DMS 273 treated with DMSO at 0.1 percent for 48 hours (cell line): Measurements from ENCODE around the gene TBCD.

Experiments used
- DNase-seq: peaks from one replicate; lab custom pipeline; 2025; lab: John Stamatoyannopoulos, UW

TBCD gene

GRCh38 chr17:82832881-82833475, 81.1 kb downstream of the TBCD start:
- no peak for DNase-seq

DNA sequence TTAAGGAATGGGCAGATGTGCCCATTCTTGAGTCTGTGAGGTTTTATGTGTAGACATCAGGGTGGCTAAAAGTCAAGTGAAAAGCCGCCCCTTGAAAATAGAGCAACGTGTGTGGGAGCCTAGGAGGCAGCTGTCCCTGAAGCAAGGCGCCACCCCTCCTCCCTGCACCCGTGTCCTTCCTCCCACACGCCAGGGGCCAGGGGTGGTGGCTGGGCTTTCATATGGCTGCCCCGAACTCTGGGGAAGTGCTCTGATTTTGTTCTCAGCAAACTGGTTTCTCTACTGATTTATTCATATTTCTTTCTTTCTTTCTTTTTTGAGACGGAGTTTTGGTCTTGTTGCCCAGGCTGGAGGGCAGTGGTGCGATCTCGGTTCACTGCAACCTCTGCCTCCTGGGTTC, 83.3 kb downstream of the TBCD start:
- DNase-seq: no peak

GRCh38 chr17:82835766-82836512, 84.1 kb downstream of the TBCD start:
- no peak for DNase-seq

- DNase-seq: no peak
Measured at GRCh38 chr17:82836823-82837357, 85.0 kb downstream of the TBCD start.

DNA sequence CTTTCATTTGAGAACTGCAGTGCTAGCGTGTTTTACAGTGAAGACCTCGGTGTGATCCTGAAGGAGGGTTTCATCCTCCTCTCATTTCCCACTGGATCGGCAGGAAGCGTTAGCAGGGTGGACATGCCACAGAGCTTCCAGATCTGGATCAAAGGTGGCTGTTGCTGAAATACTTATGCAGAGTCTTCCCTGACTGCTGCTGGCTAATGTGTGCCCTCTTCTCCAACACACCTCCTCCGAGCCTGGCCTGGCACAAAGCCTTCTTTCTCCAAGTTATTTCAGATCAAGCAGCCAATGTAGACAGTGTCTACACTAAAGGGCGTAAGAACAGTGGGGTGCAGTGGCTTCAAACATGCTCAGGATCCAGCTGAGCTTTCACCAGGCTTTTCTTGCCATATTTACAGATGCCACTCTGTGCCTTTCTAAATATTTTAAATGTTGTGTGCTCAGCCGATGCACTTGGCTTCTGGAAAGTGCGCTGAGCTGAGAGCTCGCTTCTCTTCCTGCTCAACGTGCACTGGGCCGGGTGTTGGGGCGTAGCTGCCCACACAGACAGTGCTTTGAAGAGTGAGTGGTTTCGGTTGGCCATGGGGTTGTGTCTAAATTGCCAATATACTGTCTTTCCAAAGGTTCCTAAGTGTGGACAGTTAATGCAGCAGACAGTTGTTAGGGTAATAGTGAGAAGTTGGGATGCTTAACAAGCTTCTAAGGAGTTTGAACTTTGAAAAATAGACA, 85.9 kb downstream of the TBCD start:
- DNase-seq: no peak

- DNase-seq: no peak
Measured at GRCh38 chr17:82838386-82839063, 86.7 kb downstream of the TBCD start.

- DNase-seq: no peak
Measured at GRCh38 chr17:82839617-82840292, 87.9 kb downstream of the TBCD start, which contains the start of gene ZNF750. Gene ZNF750 (minus strand): TSS chr17:82840022. CDS start chr17:82832454, 7,568 bp downstream.

- no peak for DNase-seq
Measured at GRCh38 chr17:82840431-82840831, 88.6 kb downstream of the TBCD start.

- DNase-seq: no peak
Measured at GRCh38 chr17:82841921-82842596, 90.2 kb downstream of the TBCD start.

GRCh38 chr17:82843904-82844680, 92.2 kb downstream of the TBCD start:
- no peak for DNase-seq

- no peak for DNase-seq
Measured at GRCh38 chr17:82844796-82845162, 92.9 kb downstream of the TBCD start.

DNA sequence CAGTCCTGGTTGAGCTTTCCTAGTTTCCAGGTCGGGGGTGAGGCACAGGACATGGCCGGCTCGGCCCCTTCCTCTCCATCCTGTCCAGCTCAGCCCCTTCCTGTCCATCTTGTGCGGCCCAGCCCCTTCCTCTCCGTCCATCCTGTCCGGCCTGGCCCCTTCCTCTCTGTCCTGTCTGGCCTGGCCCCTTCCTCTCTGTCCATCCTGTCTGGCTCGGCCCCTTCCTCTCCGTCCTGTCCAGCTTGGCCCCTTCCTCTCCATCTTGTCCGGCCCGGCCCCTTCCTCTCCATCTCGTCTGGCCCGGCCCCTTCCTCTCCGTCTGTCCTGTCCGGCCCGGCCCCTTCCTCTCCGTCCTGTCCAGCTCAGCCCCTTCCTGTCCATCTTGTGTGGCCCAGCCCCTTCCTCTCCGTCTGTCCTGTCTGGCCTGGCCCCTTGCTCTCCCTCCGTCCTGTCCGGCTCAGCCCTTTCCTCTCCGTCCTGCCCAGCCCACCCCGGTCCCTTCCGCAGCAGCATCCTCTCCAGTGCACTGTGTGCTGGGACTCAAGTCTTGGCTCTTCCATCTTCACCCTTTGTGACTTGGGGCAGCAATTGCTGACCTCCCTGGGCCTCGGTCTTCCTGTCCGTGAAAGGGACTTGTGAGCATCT, 93.4 kb downstream of the TBCD start:
- no peak for DNase-seq

GRCh38 chr17:82846061-82846691, 94.3 kb downstream of the TBCD start:
- no peak for DNase-seq

DNA sequence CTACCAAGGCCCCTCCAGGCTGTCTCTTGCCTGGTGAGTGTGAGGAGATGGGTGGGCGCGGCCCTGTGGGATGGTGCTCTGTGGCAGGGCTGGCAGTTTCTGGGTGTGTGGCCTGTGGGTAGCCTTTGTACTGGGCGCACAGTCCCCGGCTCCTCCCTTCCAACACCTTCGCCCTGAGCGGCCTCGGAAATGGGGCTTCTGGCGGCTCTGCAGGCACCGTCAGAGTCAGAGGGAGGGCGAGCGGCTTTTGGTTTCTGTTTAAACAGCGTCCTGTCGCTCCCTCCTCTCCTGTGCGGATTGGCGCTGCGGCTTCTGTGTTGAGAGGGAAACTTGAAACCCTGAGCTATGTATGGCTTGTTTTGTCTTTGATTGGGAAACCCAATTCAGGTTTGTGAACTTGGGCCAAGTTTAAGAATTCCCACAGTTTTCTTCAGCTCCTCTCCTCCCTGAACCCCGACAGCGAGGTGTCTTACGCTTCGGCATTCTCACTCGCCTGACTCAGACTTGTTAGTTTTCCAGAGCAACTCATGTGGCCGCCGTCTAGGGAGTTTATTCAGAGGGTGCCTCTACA, 96.2 kb downstream of the TBCD start:
- DNase-seq: no peak

DNA sequence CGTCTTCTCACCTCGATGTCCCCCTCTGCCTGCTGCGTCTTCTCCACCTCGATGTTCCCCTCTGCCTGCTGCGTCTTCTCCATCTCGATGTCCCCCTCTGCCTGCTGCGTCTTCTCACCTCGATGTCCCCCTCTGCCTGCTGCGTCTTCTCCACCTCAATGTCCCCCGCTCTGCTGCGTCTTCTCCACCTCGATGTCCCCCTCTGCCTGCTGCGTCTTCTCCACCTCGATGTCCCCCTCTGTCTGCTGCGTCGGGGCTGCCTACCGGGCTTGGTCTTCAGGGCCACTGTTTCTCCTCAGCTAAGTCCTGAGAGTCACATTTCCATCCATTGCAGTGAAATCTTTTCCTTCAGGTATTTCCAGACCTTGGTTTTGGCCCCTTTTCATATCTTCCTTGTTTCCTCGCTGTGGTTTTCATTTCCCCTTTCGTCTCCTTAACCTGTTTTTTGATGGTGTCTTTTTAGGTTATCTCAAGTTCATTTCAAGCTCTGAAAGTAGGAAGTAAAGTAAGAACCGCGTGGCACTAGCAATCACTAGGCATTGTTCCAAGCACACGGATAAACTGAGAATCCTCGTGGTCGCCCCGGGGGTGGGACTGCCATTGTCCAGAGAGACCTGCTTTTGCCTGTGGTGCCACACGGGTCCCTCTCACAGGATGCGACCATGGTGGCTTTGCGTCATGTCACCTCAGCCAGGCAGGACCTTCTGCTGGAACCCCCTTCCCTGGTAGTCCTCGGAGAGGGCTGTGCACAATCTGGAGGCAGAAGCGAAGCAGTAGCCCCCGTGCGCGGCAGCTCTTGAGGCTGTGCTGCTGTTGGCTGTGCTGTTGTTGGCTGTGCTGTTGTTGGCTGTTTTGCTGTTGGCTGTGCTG, 97.4 kb downstream of the TBCD start:
- no peak for DNase-seq

DNA sequence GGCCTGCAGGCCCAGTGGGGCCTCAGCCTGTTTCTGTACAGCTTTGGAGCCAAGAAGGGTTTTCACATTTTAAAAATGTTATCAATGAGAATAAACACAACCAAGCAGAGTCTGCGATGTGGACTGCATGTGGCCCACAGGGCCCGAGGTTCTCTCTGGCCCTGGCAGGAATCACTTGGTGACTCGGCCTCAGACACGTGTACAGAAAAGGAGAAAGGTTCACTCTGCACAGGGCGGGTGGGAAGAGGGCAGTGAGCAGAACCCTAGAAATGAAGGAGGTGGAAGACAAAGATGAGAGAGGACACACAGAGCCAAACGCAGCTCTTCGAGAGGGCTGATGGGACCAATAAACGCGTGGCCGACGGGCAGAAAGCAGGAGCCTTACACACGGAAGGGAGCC, 99.5 kb downstream of the TBCD start:
- DNase-seq: no peak

DNA sequence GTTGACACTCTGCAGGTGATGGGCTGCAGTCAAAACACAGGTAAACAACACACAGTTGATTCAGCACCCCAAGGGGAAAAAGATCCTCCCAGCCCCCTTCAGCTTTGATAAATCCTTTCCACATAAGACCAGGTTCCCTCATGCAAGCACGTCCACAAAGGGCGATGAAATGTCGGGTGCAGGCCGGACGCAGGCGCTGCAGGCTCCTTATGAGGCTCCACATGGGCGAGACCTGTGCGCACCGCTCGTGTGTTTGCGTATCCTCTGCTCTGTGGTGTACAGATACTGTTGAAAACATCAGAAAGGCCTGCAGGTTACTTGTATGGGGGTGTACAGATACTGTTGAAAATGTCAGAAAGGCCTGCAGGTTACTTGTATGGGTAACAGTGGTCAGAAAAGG, 102.4 kb downstream of the TBCD start:
- DNase-seq: no peak

- no peak for DNase-seq
Measured at GRCh38 chr17:82856361-82856760, 104.5 kb downstream of the TBCD start.
